GM19468 (cell line): ENCODE measurements around the gene FCN1.
"Not testable (repeated sequence)": the region's sequence is repeated elsewhere in the genome, so short reads cannot be mapped to it uniquely, and the experiment has no call there.

Experiments
- ATAC-seq: cut with Tn5 transposase; IDR thresholded peaks from one replicate; pipeline ENCODE4 v1.9.1; 2021; ENCODE audit warnings: mild to moderate bottlenecking, moderate library complexity, moderate number of reproducible peaks; ENCODE audit not compliant: unreplicated experiment; ENCODE audit errors: extremely low read depth

The FCN1 gene

GRCh38 chr9:134861595-134862334, 55.9 kb downstream of the FCN1 start:
- no peak for ATAC-seq

- ATAC-seq: no peak
These were observed 57.2 kb downstream of the FCN1 start for GRCh38 chr9:134860510-134860909.

GRCh38 chr9:134858051-134858841, 59.5 kb downstream of the FCN1 start:
- ATAC-seq: no peak

- ATAC-seq: not testable (repeated sequence)
These were observed 60.3 kb downstream of the FCN1 start for GRCh38 chr9:134857451-134857850.

- no peak for ATAC-seq
These were observed 61.8 kb downstream of the FCN1 start for GRCh38 chr9:134855900-134856377.
